HEK293 (cell line): Measurements from ENCODE around the gene SH3BP1.

Experiments
- CTCF ChIA-PET: fragments of 350-600 bp; formaldehyde crosslinking; extraction: SDS; loops from one replicate; lab custom pipeline; 2021; ENCODE audit warnings: antibody characterized with exemption; lab: Yijun Ruan, JAX
- POLR2A ChIA-PET: fragments of 300-600 bp; formaldehyde crosslinking; extraction: SDS; loops from one replicate; lab custom pipeline; 2020; ENCODE audit warnings: antibody characterized with exemption, inconsistent platforms; lab: Yijun Ruan, JAX
- H3K27ac ChIP-seq: fragments of 200-500 bp; sonication (Bioruptor generic); 2 replicates; pipeline ENCODE4 v1.5.1; 2014; ENCODE audit warnings: low read depth, low read length, control low read depth, inconsistent platforms; ENCODE audit errors: extremely low read depth
- H3K36me3 ChIP-seq, 2 experiments: fragments of 200-500 bp in 1 of 2; sonication (Bioruptor generic) in 1 of 2; 1 replicate in 1 of 2; 2 replicates in 1 of 2; pipeline ENCODE4 v1.5.1; 2014 to 2017; ENCODE audit warnings: inconsistent platforms in 2 of 2, low read length in 2 of 2; ENCODE audit not compliant: control insufficient read depth in 2 of 2, insufficient read depth in 1 of 2
- H3K4me1 ChIP-seq: fragments of 200-500 bp; sonication (Bioruptor generic); 2 replicates; pipeline ENCODE4 v1.5.1; 2014; ENCODE audit warnings: mild to moderate bottlenecking, low read length, inconsistent platforms; ENCODE audit not compliant: control insufficient read depth, insufficient read depth
- H3K4me3 ChIP-seq: 2 replicates; pipeline ENCODE4 v1.5.1; 2011; ENCODE audit warnings: low read depth, mild to moderate bottlenecking, control low read depth, low read length, moderate library complexity
- H3K9me3 ChIP-seq: fragments of 200-500 bp; sonication (Bioruptor generic); 2 replicates; pipeline ENCODE4 v1.5.1; 2014; ENCODE audit warnings: low read depth, low read length, inconsistent platforms; ENCODE audit not compliant: control insufficient read depth, insufficient read depth
- BCL11B ChIP-seq: fragments of 450-650 bp; formaldehyde crosslinking; IDR thresholded peaks from 2 replicates; pipeline ENCODE4 v1.5.1; 2016; ENCODE audit warnings: low read depth, missing biosample characterization, missing genetic modification characterization
- HIC1 ChIP-seq: fragments of 450-650 bp; formaldehyde crosslinking; IDR thresholded peaks from 2 replicates; pipeline ENCODE4 v1.5.1; 2016; ENCODE audit warnings: missing biosample characterization, missing genetic modification characterization
- HOXC10 ChIP-seq: sonication (generic); formaldehyde crosslinking; IDR thresholded peaks from 2 replicates; pipeline ENCODE4 v1.8.1; 2023; ENCODE audit warnings: mild to moderate bottlenecking, missing genetic modification reagents
- KLF8 ChIP-seq: fragments of 450-650 bp; formaldehyde crosslinking; IDR thresholded peaks from 2 replicates; pipeline ENCODE4 v1.5.1; 2016; ENCODE audit warnings: missing biosample characterization, missing genetic modification characterization
- MEIS1 ChIP-seq: sonication (generic); formaldehyde crosslinking; IDR thresholded peaks from 2 replicates; pipeline ENCODE4 v1.8.1; 2022; ENCODE audit warnings: missing genetic modification reagents, mild to moderate bottlenecking, borderline replicate concordance
- MYNN ChIP-seq: fragments of 450-650 bp; formaldehyde crosslinking; IDR thresholded peaks from 2 replicates; pipeline ENCODE4 v1.5.1; 2016; ENCODE audit warnings: missing biosample characterization, missing genetic modification characterization, borderline replicate concordance
- SP7 ChIP-seq: fragments of 450-650 bp; formaldehyde crosslinking; IDR thresholded peaks from 2 replicates; pipeline ENCODE4 v1.5.1; 2016; ENCODE audit warnings: missing biosample characterization, missing genetic modification characterization
- YY1 ChIP-seq: fragments of 450-650 bp; formaldehyde crosslinking; IDR thresholded peaks from 2 replicates; pipeline ENCODE4 v1.5.1; 2018; ENCODE audit warnings: missing biosample characterization, missing genetic modification characterization
- ZNF211 ChIP-seq: fragments of 450-650 bp; formaldehyde crosslinking; IDR thresholded peaks from 2 replicates; pipeline ENCODE4 v1.5.1; 2016; ENCODE audit warnings: low read depth, missing biosample characterization, missing genetic modification characterization
- ZNF354C ChIP-seq: fragments of 450-650 bp; formaldehyde crosslinking; IDR thresholded peaks from 2 replicates; pipeline ENCODE4 v1.5.1; 2016; ENCODE audit warnings: missing biosample characterization, missing genetic modification characterization, low read depth, borderline replicate concordance
- ZNF518A ChIP-seq: fragments of 450-650 bp; formaldehyde crosslinking; conservative IDR thresholded peaks from 2 replicates; pipeline ENCODE4 v1.5.1; 2016; ENCODE audit warnings: low read depth, missing biosample characterization, missing genetic modification characterization
- ZNF585B ChIP-seq: fragments of 450-650 bp; formaldehyde crosslinking; IDR thresholded peaks from 2 replicates; pipeline ENCODE4 v1.5.1; 2016; ENCODE audit warnings: missing biosample characterization, missing genetic modification characterization
- ZNF596 ChIP-seq: fragments of 450-650 bp; IDR thresholded peaks from 2 replicates; pipeline ENCODE4 v1.5.0; 2018; ENCODE audit warnings: missing biosample characterization, mild to moderate bottlenecking, missing genetic modification characterization, moderate library complexity
- ZNF610 ChIP-seq: fragments of 450-650 bp; formaldehyde crosslinking; IDR thresholded peaks from 2 replicates; pipeline ENCODE4 v1.5.1; 2016; ENCODE audit warnings: missing biosample characterization, missing genetic modification characterization, borderline replicate concordance
- ZNF623 ChIP-seq: fragments of 450-650 bp; formaldehyde crosslinking; IDR thresholded peaks from 2 replicates; pipeline ENCODE4 v1.5.1; 2016; ENCODE audit warnings: missing biosample characterization, missing genetic modification characterization
- ZNF626 ChIP-seq: fragments of 450-650 bp; sonication (Bioruptor Pico); formaldehyde crosslinking; IDR thresholded peaks from 2 replicates; pipeline ENCODE4 v1.5.1; 2018; ENCODE audit warnings: missing biosample characterization, missing genetic modification characterization, inconsistent platforms
- ZNF670 ChIP-seq: fragments of 450-650 bp; formaldehyde crosslinking; IDR thresholded peaks from 2 replicates; pipeline ENCODE4 v1.5.1; 2016; ENCODE audit warnings: missing biosample characterization, missing genetic modification characterization, low read depth
- ZNF704 ChIP-seq: fragments of 450-650 bp; formaldehyde crosslinking; IDR thresholded peaks from 2 replicates; pipeline ENCODE4 v1.5.1; 2016; ENCODE audit warnings: missing biosample characterization, missing genetic modification characterization
- ZNF792 ChIP-seq: fragments of 450-650 bp; formaldehyde crosslinking; IDR thresholded peaks from 2 replicates; pipeline ENCODE4 v1.5.1; 2016; ENCODE audit warnings: missing biosample characterization, missing genetic modification characterization
- ZSCAN30 ChIP-seq: fragments of 450-650 bp; IDR thresholded peaks from 2 replicates; pipeline ENCODE4 v1.5.1; 2018; ENCODE audit warnings: missing biosample characterization, mild to moderate bottlenecking, missing genetic modification characterization, moderate library complexity
- TF ChIP-seq, protein P1 (sequence below): IDR thresholded peaks from 2 replicates; pipeline ENCODE4 v1.6.1; 2011; ENCODE audit warnings: mild to moderate bottlenecking, low read depth, low read length, borderline replicate concordance
- TF ChIP-seq, protein P2 (sequence below): fragments of 450-650 bp; formaldehyde crosslinking; IDR thresholded peaks from 2 replicates; pipeline ENCODE4 v1.5.1; 2017; ENCODE audit warnings: missing biosample characterization, missing genetic modification characterization
- TF ChIP-seq, protein P3 (sequence below): fragments of 450-650 bp; formaldehyde crosslinking; IDR thresholded peaks from 2 replicates; pipeline ENCODE4 v1.5.1; 2016; ENCODE audit warnings: missing biosample characterization, missing genetic modification characterization

Gene SH3BP1

DNA sequence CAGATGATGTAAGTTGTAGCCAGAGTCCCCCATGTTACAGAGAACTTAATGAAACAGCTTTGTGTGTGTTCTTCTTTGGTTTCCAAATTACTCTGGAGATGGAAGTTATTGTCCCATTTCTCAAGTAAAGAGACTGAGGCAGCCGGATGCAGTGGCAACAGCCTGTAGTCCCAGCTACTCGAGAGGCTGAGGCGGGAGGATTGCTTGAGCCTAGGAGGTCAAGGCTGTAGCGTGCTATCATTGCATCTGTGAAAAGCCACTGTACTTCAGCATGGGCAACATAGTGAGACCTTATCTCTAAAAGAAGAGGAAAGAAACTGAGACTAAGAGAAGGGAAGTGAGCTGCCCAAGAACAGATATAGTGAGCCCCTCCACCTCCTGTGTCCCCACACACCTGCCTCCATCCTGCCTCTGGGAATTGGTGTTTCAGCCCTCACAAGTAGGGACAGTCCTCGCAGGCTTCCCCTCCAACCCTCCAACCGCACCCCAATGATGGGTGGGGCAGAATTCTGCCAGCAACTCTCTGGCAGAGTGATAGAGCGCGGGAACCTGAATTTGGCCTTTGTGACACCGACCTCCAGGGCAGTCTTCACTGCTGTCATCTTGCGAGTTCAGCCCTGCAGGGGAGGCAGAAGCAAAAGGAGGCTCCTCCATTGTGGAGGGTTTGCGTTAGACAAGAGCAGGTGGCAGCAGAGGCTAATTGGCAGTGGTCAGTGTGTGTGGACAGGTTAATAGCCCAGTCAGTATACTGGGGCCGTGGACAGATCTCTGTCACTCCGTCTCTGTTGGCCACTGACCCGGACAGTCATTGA, 20.6 kb downstream of the SH3BP1 start:
- POLR2A ChIA-PET = interaction anchor here (1.6 to 6.5 kb wide), 6 partner anchors 10 to 25 kb away, joined by 5 to 85 read pairs (median 58); partner anchors contain the start of genes LGALS1 and SH3BP1
- Histone ChIP-seq H3K36me3 (peaks cover 3 to 14% of the 10 kb centered on the region in 2 experiments; a peak in 2 of 3 replicates), H3K4me1 (peaks cover 12% of the 10 kb centered on the region), H3K4me3 (peak overlapping the region; percentile 85), H3K9me3 (no peaks in the 10 kb centered on the region), H3K27ac (peak overlapping the region; percentile 90; the same call in 1 of the 2 replicates)
- CTCF ChIA-PET = interaction anchor here (0.5 to 7.0 kb wide), 11 partner anchors 12 to 156 kb away, joined by 3 to 138 read pairs (median 5); partner anchors contain the start of gene LGALS1
- no peak for TF ChIP-seq ZNF585B (tag by site-specific recombination)
- no peak for TF ChIP-seq MYNN (tag by site-specific recombination)
- no peak for TF ChIP-seq ZNF623 (tag by site-specific recombination)
- TF ChIP-seq HIC1 (tag by site-specific recombination) = peak; percentile 63; the same call in 1 of the 2 replicates
- TF ChIP-seq HOXC10 (CRISPR knock-in tag) = no peak
- no peak for TF ChIP-seq ZNF211 (tag by site-specific recombination)
- TF ChIP-seq YY1 (tag by site-specific recombination) = no peak
- TF ChIP-seq ZNF610 (tag by site-specific recombination) = no peak
- no peak for TF ChIP-seq ZNF518A
- no peak for TF ChIP-seq ZNF596 (tag by site-specific recombination)
- TF ChIP-seq ZNF792 (tag by site-specific recombination) = no peak
- no peak for TF ChIP-seq ZNF626 (tag by site-specific recombination)
- TF ChIP-seq ZNF704 (tag by site-specific recombination) = no peak
- TF ChIP-seq ZNF354C = no peak
- TF ChIP-seq, protein P1, sequence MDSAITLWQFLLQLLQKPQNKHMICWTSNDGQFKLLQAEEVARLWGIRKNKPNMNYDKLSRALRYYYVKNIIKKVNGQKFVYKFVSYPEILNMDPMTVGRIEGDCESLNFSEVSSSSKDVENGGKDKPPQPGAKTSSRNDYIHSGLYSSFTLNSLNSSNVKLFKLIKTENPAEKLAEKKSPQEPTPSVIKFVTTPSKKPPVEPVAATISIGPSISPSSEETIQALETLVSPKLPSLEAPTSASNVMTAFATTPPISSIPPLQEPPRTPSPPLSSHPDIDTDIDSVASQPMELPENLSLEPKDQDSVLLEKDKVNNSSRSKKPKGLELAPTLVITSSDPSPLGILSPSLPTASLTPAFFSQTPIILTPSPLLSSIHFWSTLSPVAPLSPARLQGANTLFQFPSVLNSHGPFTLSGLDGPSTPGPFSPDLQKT = no peak
- TF ChIP-seq, protein P2, sequence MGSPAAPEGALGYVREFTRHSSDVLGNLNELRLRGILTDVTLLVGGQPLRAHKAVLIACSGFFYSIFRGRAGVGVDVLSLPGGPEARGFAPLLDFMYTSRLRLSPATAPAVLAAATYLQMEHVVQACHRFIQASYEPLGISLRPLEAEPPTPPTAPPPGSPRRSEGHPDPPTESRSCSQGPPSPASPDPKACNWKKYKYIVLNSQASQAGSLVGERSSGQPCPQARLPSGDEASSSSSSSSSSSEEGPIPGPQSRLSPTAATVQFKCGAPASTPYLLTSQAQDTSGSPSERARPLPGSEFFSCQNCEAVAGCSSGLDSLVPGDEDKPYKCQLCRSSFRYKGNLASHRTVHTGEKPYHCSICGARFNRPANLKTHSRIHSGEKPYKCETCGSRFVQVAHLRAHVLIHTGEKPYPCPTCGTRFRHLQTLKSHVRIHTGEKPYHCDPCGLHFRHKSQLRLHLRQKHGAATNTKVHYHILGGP (tag by site-specific recombination) = no peak
- TF ChIP-seq MEIS1 (CRISPR knock-in tag) = no peak
- TF ChIP-seq, protein P3, sequence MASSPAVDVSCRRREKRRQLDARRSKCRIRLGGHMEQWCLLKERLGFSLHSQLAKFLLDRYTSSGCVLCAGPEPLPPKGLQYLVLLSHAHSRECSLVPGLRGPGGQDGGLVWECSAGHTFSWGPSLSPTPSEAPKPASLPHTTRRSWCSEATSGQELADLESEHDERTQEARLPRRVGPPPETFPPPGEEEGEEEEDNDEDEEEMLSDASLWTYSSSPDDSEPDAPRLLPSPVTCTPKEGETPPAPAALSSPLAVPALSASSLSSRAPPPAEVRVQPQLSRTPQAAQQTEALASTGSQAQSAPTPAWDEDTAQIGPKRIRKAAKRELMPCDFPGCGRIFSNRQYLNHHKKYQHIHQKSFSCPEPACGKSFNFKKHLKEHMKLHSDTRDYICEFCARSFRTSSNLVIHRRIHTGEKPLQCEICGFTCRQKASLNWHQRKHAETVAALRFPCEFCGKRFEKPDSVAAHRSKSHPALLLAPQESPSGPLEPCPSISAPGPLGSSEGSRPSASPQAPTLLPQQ (tag by site-specific recombination) = peak; percentile 13; the same call in 1 of the 2 replicates
- no peak for TF ChIP-seq BCL11B (tag by site-specific recombination)
- no peak for TF ChIP-seq ZNF670 (tag by site-specific recombination)
- no peak for TF ChIP-seq SP7 (tag by site-specific recombination)
- no peak for TF ChIP-seq KLF8 (tag by site-specific recombination)
- TF ChIP-seq ZSCAN30 (tag by site-specific recombination) = peak; percentile 51; the same call in 1 of the 2 replicates
